Thymus (tissue), 14 donors: Measurements from ENCODE around the gene ZNF273. TPM values are rescaled to one million over a fixed set of nuclear protein-coding genes. Genes with fewer than 3 reads are reported as not detected.
"Not testable (repeated sequence)": the region's sequence is repeated elsewhere in the genome, so short reads cannot be mapped to it uniquely, and the experiment has no call there.

Experiments used
- DNase-seq, 9 donors: peaks; one replicate each; pipeline ENCODE4 v3.0.0-alpha.2; 2013; ENCODE audit warnings: low spot score in 9 of 9, low read depth in 6 of 9, missing footprints in 1 of 9
- H3K27ac ChIP-seq, 2 donors: one replicate each; pipeline ENCODE4 v1.5.1; 2013; ENCODE audit warnings: control low read depth in 1 of 2, low read depth in 1 of 2, low read length in 1 of 2, mild to moderate bottlenecking in 1 of 2, moderate library complexity in 1 of 2
- H3K27me3 ChIP-seq, 2 donors: one replicate each; pipeline ENCODE4 v1.5.1; 2013; ENCODE audit warnings: low read length in 1 of 2; ENCODE audit not compliant: control insufficient read depth in 2 of 2, insufficient read depth in 1 of 2
- H3K36me3 ChIP-seq, 2 donors: one replicate each; pipeline ENCODE4 v1.5.1; 2013; ENCODE audit warnings: low read length in 1 of 2, mild to moderate bottlenecking in 1 of 2, moderate library complexity in 1 of 2; ENCODE audit not compliant: control insufficient read depth in 2 of 2, insufficient read depth in 2 of 2
- H3K4me1 ChIP-seq, 2 donors: one replicate each; pipeline ENCODE4 v1.5.1; 2013; ENCODE audit warnings: low read length in 2 of 2; ENCODE audit not compliant: control insufficient read depth in 2 of 2, insufficient read depth in 2 of 2
- H3K4me3 ChIP-seq, 2 donors: one replicate each; pipeline ENCODE4 v1.5.1; 2013; ENCODE audit warnings: low read length in 2 of 2, control low read depth in 1 of 2, mild to moderate bottlenecking in 1 of 2
- H3K9me3 ChIP-seq, 2 donors: one replicate each; pipeline ENCODE4 v1.5.1; 2013; ENCODE audit warnings: low read length in 1 of 2, mild to moderate bottlenecking in 1 of 2; ENCODE audit not compliant: control insufficient read depth in 2 of 2, insufficient read depth in 1 of 2
- WGBS: extraction: QIAGEN DNeasy Blood & Tissue Kit; methylation state at CpG from one replicate; pipeline ENCODE4 v1.1.7; 2013; 5-methylcytosine and 5-hydroxymethylcytosine counted together
- long read RNA-seq, 10 donors: transcript quantifications; one replicate each; lab custom pipeline, GENCODE V29; 2026
- polyA plus RNA-seq: library from polyadenylated mRNA; stranded (reverse); fragments of 200-250 nt; gene quantifications from one replicate; pipeline ENCODE4 v1.2.3, GENCODE V29; 2013
- total RNA-seq: library from RNA; stranded (reverse); fragments of 120-200 nt; gene quantifications from one replicate; pipeline ENCODE4 v1.2.4, GENCODE V29; 2013
- donor health status: healthy.

ZNF273 gene
- total RNA-seq = 8.2 TPM
- 6.6 TPM for polyA plus RNA-seq
- long read RNA-seq, donor 1 = 0 reads
- long read RNA-seq, donor 2 = 0 reads
- long read RNA-seq, donor 3, transcript ZNF273-201 (5 exons, 3,757 nt) = major isoform, 6 of 9 reads
- long read RNA-seq, donor 3, partial matches to known transcripts = 0 of 9 reads
- long read RNA-seq, donor 3, other reads (novel, unspliced or antisense) = 0 of 9 reads
- long read RNA-seq, donor 4, partial matches to known transcripts = 0 of 3 reads
- long read RNA-seq, donor 4, other reads (novel, unspliced or antisense) = 0 of 3 reads
- long read RNA-seq, donor 5, partial matches to known transcripts = 0 of 20 reads
- long read RNA-seq, donor 5, other reads (novel, unspliced or antisense) = 15 of 20 reads
- long read RNA-seq, donor 6, partial matches to known transcripts = 0 of 4 reads
- long read RNA-seq, donor 6, other reads (novel, unspliced or antisense) = 0 of 4 reads
- long read RNA-seq, donor 7, partial matches to known transcripts = 0 of 11 reads
- long read RNA-seq, donor 7, other reads (novel, unspliced or antisense) = 9 of 11 reads
- long read RNA-seq, donor 8, partial matches to known transcripts = 0 of 2 reads
- long read RNA-seq, donor 8, other reads (novel, unspliced or antisense) = 0 of 2 reads
- long read RNA-seq, donor 9, partial matches to known transcripts = 0 of 3 reads
- long read RNA-seq, donor 9, other reads (novel, unspliced or antisense) = 0 of 3 reads
- long read RNA-seq, donor 10, partial matches to known transcripts = 0 of 3 reads
- long read RNA-seq, donor 10, other reads (novel, unspliced or antisense) = 0 of 3 reads

GRCh38 chr7:64902806-64903721, at the start of gene ZNF273:
ZNF273 (plus strand) TSS chr7:64903273; CDS start chr7:64903318, 45 bp downstream.
- H3K4me3 ChIP-seq = peak within 1 kb of the TSS; percentile 65 to 68
- peaks cover 4% of the 10 kb centered on the region in 2 donors for H3K4me1 ChIP-seq
- H3K36me3 ChIP-seq = peaks cover 0 to 2% of the 10 kb centered on the region in 2 donors
- whole genome bisulfite sequencing = under 1% methylated on average over 34 of the region's 34 CpGs
- DNase-seq = peak; percentile 69 to 96 (median 89)
- no peaks in the 10 kb centered on the region for H3K9me3 ChIP-seq
- peak within 1 kb of the TSS; percentile 34 to 73 for H3K27ac ChIP-seq
- H3K27me3 ChIP-seq = no peaks in the 10 kb centered on the region

GRCh38 chr7:64853679-64854078, 49.4 kb upstream of the ZNF273 start:
- no peak for DNase-seq
- no peak overlapping the region for H3K4me3 ChIP-seq
- H3K27ac ChIP-seq = no peak overlapping the region
- H3K36me3 ChIP-seq = no peaks in the 10 kb centered on the region
- WGBS = 98% methylated on average over 4 of the region's 4 CpGs
- H3K9me3 ChIP-seq = peaks cover 0 to 6% of the 10 kb centered on the region in 2 donors
- H3K27me3 ChIP-seq = no peaks in the 10 kb centered on the region
- no peaks in the 10 kb centered on the region for H3K4me1 ChIP-seq

GRCh38 chr7:64854969-64855368, 48.1 kb upstream of the ZNF273 start:
- Histone ChIP-seq H3K9me3 (no peaks in the 10 kb centered on the region), H3K27ac (no peak overlapping the region), H3K27me3 (no peaks in the 10 kb centered on the region), H3K36me3 (no peaks in the 10 kb centered on the region), H3K4me3 (no peak overlapping the region), H3K4me1 (no peaks in the 10 kb centered on the region)
- 93% methylated on average over 1 of the region's 1 CpG for WGBS
- no peak for DNase-seq

- 92% methylated on average over 9 of the region's 9 CpGs for WGBS
- DNase-seq = no peak
- peaks cover 2 to 14% of the 10 kb centered on the region in 2 donors for H3K9me3 ChIP-seq
- no peaks in the 10 kb centered on the region for H3K27me3 ChIP-seq
- H3K36me3 ChIP-seq = no peaks in the 10 kb centered on the region
- H3K27ac ChIP-seq = no peak overlapping the region
- no peaks in the 10 kb centered on the region for H3K4me1 ChIP-seq
- H3K4me3 ChIP-seq = no peak overlapping the region
Observed at GRCh38 chr7:64863021-64863420, 40.1 kb upstream of the ZNF273 start.

GRCh38 chr7:64863530-64863929, 39.5 kb upstream of the ZNF273 start:
- not testable (repeated sequence) for H3K4me3 ChIP-seq, H3K27ac ChIP-seq, H3K4me1 ChIP-seq, H3K36me3 ChIP-seq, DNase-seq, H3K27me3 ChIP-seq
- WGBS = 96% methylated on average over 3 of the region's 3 CpGs
- H3K9me3 ChIP-seq = peaks cover 6 to 14% of the 10 kb centered on the region in 2 donors

GRCh38 chr7:64863969-64864368, 39.1 kb upstream of the ZNF273 start:
- no peak for DNase-seq
- Histone ChIP-seq H3K9me3 (peaks cover 6 to 14% of the 10 kb centered on the region in 2 donors), H3K27me3 (no peaks in the 10 kb centered on the region), H3K36me3 (no peaks in the 10 kb centered on the region), H3K4me3 (no peak overlapping the region), H3K4me1 (no peaks in the 10 kb centered on the region), H3K27ac (no peak overlapping the region)
- WGBS = 89% methylated on average over 7 of the region's 7 CpGs

- DNase-seq = no peak
- Histone ChIP-seq H3K27ac (no peak overlapping the region), H3K27me3 (no peaks in the 10 kb centered on the region), H3K9me3 (peaks cover 6 to 47% of the 10 kb centered on the region in 2 donors), H3K4me3 (no peak overlapping the region), H3K36me3 (no peaks in the 10 kb centered on the region), H3K4me1 (no peaks in the 10 kb centered on the region)
- 95% methylated on average over 18 of the region's 18 CpGs for WGBS
Observed at GRCh38 chr7:64867863-64868440, 35.1 kb upstream of the ZNF273 start.

GRCh38 chr7:64868499-64868898, 34.6 kb upstream of the ZNF273 start:
- peaks cover 6 to 46% of the 10 kb centered on the region in 2 donors for H3K9me3 ChIP-seq
- H3K4me1 ChIP-seq = no peaks in the 10 kb centered on the region
- DNase-seq = no peak
- no peak overlapping the region for H3K4me3 ChIP-seq
- H3K27me3 ChIP-seq = no peaks in the 10 kb centered on the region
- 94% methylated on average over 11 of the region's 11 CpGs for WGBS
- no peak overlapping the region for H3K27ac ChIP-seq
- H3K36me3 ChIP-seq = no peaks in the 10 kb centered on the region
